Measurements from ENCODE around the gene HIVEP3.

Gene HIVEP3

GRCh38 chr1:41468122-41468762 is 450.5 kb downstream of the HIVEP3 start:
- no peak for DNase-seq (ENCODE audit: low read depth in 2 of 2)

GRCh38 chr1:41467673-41468072 is 451.0 kb downstream of the HIVEP3 start:
- DNase-seq (ENCODE audit: low read depth in 2 of 2), result no peak

GRCh38 chr1:41466146-41466545 is 452.6 kb downstream of the HIVEP3 start:
- no peak for DNase-seq (ENCODE audit: low read depth in 2 of 2)

- no peak for DNase-seq (ENCODE audit: low read depth in 2 of 2)
These were observed 453.0 kb downstream of the HIVEP3 start for GRCh38 chr1:41465741-41466140.

- no peak for DNase-seq (ENCODE audit: low read depth in 2 of 2)
These were observed 453.8 kb downstream of the HIVEP3 start for GRCh38 chr1:41464885-41465284.

GRCh38 chr1:41463516-41463915 is 455.2 kb downstream of the HIVEP3 start:
- no peak for DNase-seq (ENCODE audit: low read depth in 2 of 2)

GRCh38 chr1:41462680-41463004 is 456.1 kb downstream of the HIVEP3 start:
- no peak for DNase-seq (ENCODE audit: low read depth in 2 of 2)

- no peak for DNase-seq (ENCODE audit: low read depth in 2 of 2)
These were observed 456.7 kb downstream of the HIVEP3 start for GRCh38 chr1:41461790-41462679.

GRCh38 chr1:41456847-41457540 is 461.7 kb downstream of the HIVEP3 start:
- no peak for DNase-seq (ENCODE audit: low read depth in 2 of 2)
